Measurements from ENCODE around the gene ZNF532.
A peak's percentile ranks its signal among the peaks of the same experiment; 100 is the strongest.

Gene ZNF532

GRCh38 chr18:58951986-58952702, 87.5 kb downstream of the ZNF532 start:
- DNase-seq, result no peak

DNA sequence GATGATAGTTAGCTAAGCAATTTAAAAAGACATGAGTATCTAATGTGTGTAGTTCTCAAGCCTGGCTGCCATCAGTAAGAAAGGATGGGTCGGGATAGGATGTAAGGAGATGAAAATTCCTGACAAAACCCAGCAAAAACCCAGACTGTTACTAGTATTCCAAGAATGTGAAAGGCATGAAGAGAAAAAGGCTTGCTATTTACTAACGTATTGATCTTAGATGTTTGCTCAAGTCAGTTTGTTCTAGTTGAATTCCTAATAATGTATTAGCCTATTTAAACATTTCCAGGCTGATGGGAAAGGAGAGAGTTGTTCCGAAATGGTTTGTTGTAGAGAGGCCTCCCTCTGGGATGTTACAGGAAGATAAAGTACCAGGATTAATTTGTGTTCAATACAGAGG, 88.2 kb downstream of the ZNF532 start:
- DNase-seq, result peak; percentile 26

- DNase-seq, result peak; percentile 68
Measured at GRCh38 chr18:58953627-58954026, 89.0 kb downstream of the ZNF532 start.

DNA sequence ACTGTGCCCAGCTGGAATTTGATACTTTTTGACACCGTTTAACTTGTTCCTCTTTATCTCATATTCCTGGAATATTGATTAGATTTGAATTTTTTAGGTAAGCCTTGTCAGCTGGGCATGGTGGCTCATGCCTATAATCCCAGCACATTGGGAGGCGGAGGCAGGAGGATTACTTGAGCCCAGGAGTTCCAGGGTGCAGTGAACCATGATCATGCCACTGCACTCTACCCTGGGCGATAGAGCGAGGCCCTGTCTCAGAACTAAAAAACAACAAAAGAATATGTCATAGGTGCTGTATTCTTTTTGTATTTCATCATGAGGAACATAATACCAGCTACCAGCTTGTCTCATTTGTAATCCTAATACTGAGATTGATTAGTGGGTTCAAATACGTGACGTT, 90.3 kb downstream of the ZNF532 start:
- no peak for DNase-seq

DNA sequence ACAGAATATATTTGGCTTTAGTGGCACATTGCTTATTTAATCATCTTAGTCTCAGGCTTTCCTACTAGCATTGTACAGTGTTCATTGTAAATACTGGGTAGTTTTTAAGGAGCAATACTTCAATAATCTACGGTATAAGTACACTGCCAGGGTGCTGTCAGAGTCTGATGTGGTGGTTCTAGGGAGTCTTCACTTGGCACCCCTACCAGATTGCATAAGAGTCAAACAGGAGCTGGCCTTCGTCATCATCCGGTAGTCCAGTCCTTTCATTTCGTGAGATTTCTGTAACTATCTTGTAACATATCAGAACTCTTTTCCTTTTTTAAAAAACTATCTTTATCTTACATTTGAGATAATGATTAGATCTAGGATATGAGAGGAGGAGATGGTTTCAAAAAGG, 91.1 kb downstream of the ZNF532 start:
- DNase-seq, result no peak

- DNase-seq, result no peak
Measured at GRCh38 chr18:58958628-58959027, 94.0 kb downstream of the ZNF532 start.

DNA sequence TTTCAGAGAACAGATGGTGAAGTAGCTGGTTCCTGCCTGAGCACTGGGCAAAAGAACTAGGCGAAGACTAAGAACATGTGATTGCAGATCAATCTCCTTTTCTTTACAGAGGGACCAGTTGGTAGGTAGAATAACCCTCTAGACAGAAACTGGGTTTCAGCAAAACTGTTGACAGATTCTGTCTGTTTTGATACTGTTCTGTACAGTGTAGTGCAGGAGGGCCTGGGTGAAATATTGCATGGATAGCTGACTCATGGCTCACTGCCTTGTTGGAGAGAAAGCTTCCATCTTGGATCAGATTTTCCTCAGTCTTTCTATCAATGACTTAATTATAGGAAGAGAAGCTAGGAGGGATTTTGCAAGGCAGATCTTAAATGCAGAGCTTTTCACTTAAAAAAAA, 95.8 kb downstream of the ZNF532 start:
- no peak for DNase-seq

GRCh38 chr18:58960946-58961722, 96.5 kb downstream of the ZNF532 start:
- DNase-seq, result no peak

- no peak for DNase-seq
Measured at GRCh38 chr18:58962336-58962735, 97.7 kb downstream of the ZNF532 start.

GRCh38 chr18:58965291-58966004, 100.8 kb downstream of the ZNF532 start:
- no peak for DNase-seq

DNA sequence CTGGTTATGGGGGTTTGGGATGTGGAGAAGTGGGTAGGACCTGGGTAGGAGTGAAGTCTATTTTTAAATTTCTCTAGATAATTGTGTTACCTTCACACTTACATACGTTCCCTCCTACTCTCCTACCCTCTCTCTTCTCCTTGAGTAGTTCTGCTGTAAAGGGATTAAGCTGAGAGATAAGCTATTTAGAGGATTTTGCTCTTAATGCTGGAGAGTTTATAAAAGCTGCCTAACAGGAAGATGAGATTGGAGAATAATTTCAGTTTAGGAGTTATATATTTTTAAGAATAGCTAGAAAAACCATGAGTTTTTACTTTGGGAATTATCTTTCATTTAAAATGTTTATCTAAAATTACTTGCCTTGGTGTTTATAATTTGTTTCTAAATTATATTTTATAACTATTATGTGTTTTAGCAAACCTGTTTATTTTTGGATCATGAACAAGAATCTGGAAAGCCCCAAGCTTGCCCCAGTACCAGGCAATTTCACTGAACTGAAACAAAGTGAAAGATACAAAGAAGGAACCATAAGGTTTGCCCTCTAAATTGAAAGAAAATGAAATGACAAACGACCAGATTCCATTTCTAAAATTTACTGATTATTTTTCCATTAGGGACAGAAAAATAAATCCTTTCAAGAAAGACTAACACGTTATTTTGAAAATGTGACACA, 101.5 kb downstream of the ZNF532 start:
- DNase-seq, result no peak

- DNase-seq, result no peak
Measured at GRCh38 chr18:58966704-58967103, 102.0 kb downstream of the ZNF532 start.

DNA sequence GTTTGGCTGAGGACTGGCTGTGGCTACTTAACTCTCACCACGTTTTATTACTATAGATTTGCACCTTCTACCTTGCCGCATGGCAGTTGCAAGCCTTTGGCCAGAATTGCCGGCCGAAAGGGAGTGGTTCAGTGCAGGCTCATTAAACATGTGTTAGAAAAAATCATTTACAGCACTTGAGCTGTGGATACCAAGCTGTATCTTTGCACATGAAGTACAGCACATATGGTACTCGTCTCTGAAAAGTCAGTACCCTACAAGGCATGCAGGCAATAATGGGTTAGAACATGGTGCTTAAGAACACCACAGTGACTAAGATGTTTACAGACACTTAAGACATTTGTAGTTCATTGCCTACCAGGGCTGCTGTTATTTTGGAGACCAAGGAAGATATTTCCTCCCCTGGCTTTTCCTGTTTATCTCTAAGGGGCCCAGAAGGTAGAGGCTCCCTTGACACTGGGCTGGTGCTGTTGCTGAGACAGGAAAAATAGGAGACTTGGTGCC, 103.1 kb downstream of the ZNF532 start:
- no peak for DNase-seq

DNA sequence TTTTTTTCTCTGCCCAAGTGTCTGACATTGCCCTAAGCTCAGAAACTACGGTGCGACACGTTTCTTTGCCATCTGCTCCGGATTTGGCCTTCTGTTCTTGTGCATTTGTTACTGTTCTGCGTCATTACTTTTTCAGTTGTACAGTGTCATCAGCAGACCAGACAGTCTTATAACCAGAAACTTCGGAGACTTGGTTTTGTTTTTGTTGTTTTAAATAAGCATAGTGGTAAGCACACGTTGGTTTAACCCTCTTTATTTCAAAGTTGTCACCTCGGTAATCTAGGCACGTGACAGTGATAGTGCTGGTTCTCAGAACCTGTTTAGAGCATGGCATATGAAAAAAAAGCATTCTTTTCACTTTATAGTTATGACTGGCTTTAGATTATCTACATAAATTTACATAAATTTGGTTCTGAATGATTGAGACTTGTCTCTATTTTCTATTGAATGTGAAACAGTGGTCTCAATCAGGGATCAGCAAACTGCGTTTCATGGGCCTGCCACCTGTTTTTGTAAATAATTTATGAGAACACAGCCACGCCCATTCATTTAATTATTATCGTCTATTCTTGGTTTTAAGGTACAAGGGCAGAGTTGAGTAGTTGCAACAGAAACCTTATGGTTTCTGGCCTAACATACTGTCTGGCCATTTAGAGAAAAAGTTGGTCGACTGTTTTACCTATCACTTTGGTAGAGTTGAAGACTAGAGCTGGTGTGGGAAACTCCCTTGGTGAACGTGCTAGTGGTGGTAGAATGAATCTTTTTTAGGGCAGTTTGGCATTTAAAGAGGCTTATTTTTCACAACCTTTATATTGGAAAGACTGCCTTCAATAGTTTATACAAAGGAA, 106.5 kb downstream of the ZNF532 start:
- DNase-seq, result no peak

GRCh38 chr18:58975296-58975695, 110.6 kb downstream of the ZNF532 start:
- no peak for DNase-seq

DNA sequence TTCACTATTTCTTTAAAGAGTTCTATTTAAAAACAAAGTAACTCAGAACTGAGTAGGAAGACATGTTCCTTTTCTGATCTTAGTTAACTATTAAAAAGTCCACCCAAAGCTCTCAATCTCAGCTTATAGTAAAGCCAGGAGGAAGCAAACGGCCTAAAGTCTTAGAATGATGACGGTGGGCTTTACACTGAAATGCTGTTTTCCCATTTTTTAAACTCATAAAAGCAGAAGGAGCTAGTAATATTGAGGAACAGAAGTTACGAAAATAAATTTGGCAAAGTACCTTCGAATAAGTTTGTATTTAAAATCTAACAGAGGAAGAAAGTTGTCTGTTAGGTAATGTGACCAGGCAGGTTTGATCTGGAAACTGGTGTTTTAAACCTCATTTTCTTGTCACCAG, 111.1 kb downstream of the ZNF532 start:
- no peak for DNase-seq

- no peak for DNase-seq
Measured at GRCh38 chr18:58977223-58977622, 112.5 kb downstream of the ZNF532 start.

- no peak for DNase-seq
Measured at GRCh38 chr18:58977801-58978200, 113.1 kb downstream of the ZNF532 start.

DNA sequence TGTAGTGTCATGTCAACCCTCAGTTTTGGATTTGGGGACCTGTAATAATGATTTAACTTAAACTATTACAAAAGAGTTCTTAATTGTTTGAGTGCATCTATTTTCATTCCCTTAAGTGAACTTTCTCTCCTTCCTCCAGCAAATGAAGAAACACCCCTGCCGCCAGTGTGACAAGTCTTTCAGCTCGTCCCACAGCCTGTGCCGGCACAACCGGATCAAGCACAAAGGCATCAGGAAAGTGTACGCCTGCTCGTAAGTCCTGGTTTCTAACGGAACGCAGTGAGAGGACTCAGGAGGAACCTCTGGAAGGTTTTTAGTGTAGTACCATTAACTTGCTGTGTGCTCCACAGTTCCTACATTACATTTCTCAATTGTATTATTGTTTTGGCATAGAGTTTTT, 114.2 kb downstream of the ZNF532 start:
- DNase-seq, result no peak

DNA sequence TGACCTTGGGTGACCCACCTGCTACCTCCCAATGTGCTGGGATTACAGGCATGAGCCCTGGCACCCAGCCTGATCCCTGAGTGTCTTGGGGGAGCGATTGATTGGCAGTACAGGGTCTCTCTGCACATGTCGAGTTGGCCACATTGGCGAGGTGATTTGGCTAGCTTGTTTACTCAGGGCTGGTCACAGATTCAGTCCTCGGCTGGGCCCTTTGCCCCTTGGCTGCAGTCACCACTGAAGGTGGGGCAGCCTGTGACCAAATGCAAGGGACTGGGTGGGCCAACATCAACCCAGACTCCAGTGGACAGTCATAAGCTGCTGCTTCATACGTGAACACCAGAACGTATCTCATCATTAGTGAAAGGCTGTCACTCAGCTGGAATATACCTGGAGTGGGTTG, 114.9 kb downstream of the ZNF532 start:
- no peak for DNase-seq

DNA sequence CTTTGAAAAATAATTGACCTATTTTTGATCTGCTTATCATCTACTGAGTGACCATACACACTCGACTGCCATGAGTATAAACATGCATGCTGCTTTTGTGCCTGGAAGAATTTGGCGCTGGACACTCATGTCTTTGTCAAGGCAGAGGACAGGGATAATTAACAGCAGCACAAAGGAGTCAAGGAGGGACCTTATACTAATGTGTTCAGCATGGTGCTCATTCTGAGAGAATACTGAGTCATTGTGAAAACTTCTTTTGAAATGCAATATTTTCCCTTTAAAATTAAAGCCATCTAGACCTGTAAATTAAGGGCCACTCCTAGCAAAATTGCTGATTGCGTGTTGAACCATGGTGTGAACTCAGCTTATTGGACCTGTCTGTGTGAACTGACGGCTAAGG, 116.3 kb downstream of the ZNF532 start:
- DNase-seq, result no peak

Measured in NCI-H146 (cell line).